CD4-positive, alpha-beta memory T cell (primary cell): ENCODE data around the gene CNOT9. TPM values are rescaled to one million over a fixed set of nuclear protein-coding genes. Genes with fewer than 3 reads are reported as not detected.
"Not testable (repeated sequence)": the region's sequence is repeated elsewhere in the genome, so short reads cannot be mapped to it uniquely, and the experiment has no call there.

Experiments
- CTCF ChIA-PET: fragments of 350-600 bp; sonication (Branson Sonifier 250); formaldehyde crosslinking; loops from one replicate; lab custom pipeline; 2021; ENCODE audit warnings: inconsistent platforms; ENCODE audit not compliant: partially characterized antibody; lab: Charles Lee
- POLR2A ChIA-PET: fragments of 350-600 bp; sonication (Branson Sonifier 250); formaldehyde crosslinking; loops from one replicate; lab custom pipeline; 2021; ENCODE audit not compliant: partially characterized antibody; lab: Charles Lee
- DNase-seq, 5 donors: peaks; one replicate each; pipeline versions ENCODE4 v3.0.0 to v3.0.0-alpha.2; 2020 to 2022; ENCODE audit warnings: mixed read lengths in 1 of 5
- H3K27ac ChIP-seq: one replicate; pipeline ENCODE4 v1.7.0; 2013; ENCODE audit warnings: low read depth, low read length
- H3K27me3 ChIP-seq: 2 replicates; pipeline ENCODE4 v1.7.0; 2013; ENCODE audit warnings: mild to moderate bottlenecking, low read length, moderate library complexity; ENCODE audit not compliant: insufficient read depth
- H3K36me3 ChIP-seq: 2 replicates; pipeline ENCODE4 v1.7.0; 2013; ENCODE audit warnings: mild to moderate bottlenecking, low read length, moderate library complexity; ENCODE audit not compliant: insufficient read depth
- H3K4me1 ChIP-seq: 2 replicates; pipeline ENCODE4 v1.7.0; 2013; ENCODE audit warnings: mild to moderate bottlenecking, low read length, moderate library complexity; ENCODE audit not compliant: insufficient read depth
- H3K4me3 ChIP-seq, 2 donors: one replicate each; pipeline ENCODE4 v1.7.0; 2013; ENCODE audit warnings: low read length in 2 of 2, mild to moderate bottlenecking in 1 of 2
- H3K9me3 ChIP-seq, 2 donors: one replicate each; pipeline ENCODE4 v1.7.0; 2013; ENCODE audit warnings: low read length in 2 of 2, control low read depth in 1 of 2; ENCODE audit not compliant: control insufficient read depth in 1 of 2
- H3K27ac Mint-ChIP-seq, 7 donors: one replicate each; pipeline ENCODE4 v1.8.0; 2020 to 2021; ENCODE audit warnings: mixed read lengths in 7 of 7, mild to moderate bottlenecking in 6 of 7, inconsistent platforms in 3 of 7, moderate library complexity in 3 of 7
- H3K27me3 Mint-ChIP-seq, 2 donors: one replicate each; pipeline ENCODE4 v1.8.0; 2020 to 2021; ENCODE audit warnings: mixed read lengths in 2 of 2
- H3K36me3 Mint-ChIP-seq, 2 donors: one replicate each; pipeline ENCODE4 v1.8.0; 2020 to 2021; ENCODE audit warnings: mixed read lengths in 2 of 2, inconsistent platforms in 1 of 2, mild to moderate bottlenecking in 1 of 2
- H3K4me1 Mint-ChIP-seq, 4 donors: one replicate each; pipeline ENCODE4 v1.8.0; 2020 to 2021; ENCODE audit warnings: mixed read lengths in 4 of 4, mild to moderate bottlenecking in 1 of 4
- H3K4me3 Mint-ChIP-seq, 8 donors: one replicate each; pipeline ENCODE4 v1.8.0; 2020 to 2021; ENCODE audit warnings: mixed read lengths in 8 of 8, mild to moderate bottlenecking in 7 of 8, moderate library complexity in 6 of 8, inconsistent platforms in 3 of 8
- H3K9me3 Mint-ChIP-seq, 8 donors: one replicate each; pipeline ENCODE4 v1.8.0; 2020 to 2021; ENCODE audit warnings: mixed read lengths in 8 of 8, mild to moderate bottlenecking in 5 of 8, inconsistent platforms in 3 of 8, moderate library complexity in 1 of 8
- intact Hi-C: fragments of 100-400 bp; cut with micrococcal nuclease; formaldehyde crosslinking; loops from one replicate; pipeline ENCODE4 v1.15.1; 2023
- polyA plus RNA-seq, 2 donors: library from polyadenylated mRNA; unstranded; fragments of 300-500 nt; fragmentation: Illumina TruSeq; gene quantifications; one replicate each; pipeline ENCODE4 v1.2.3, GENCODE V29; 2021
- total RNA-seq, 2 experiments: library from RNA; stranded (reverse); gene quantifications; one replicate each; pipeline ENCODE4 v1.2.3, GENCODE V29; 2021

CNOT9 gene
- 10 to 100 TPM; 53.9 to 58.0 TPM for total RNA-seq
- 10 to 100 TPM; 19.4 to 22.9 TPM for polyA plus RNA-seq

GRCh38 chr2:218568190-218569037 lies at the start of gene CNOT9, which contains the start of gene USP37:
CNOT9 (plus strand) TSS chr2:218568839; CDS start chr2:218568955, 116 bp downstream.
USP37 (minus strand) TSS chr2:218568351; CDS start chr2:218558653, 9,698 bp downstream.
- intact Hi-C loops: loop anchor here (1.0 to 10.0 kb wide), 13 partner anchors 8 to 820 kb away; partner anchors contain the start of genes AAMP, ARPC2, BCS1L and PNKD
- no peaks in the 10 kb centered on the region for H3K27me3 Mint-ChIP-seq
- no peaks in the 10 kb centered on the region for H3K9me3 Mint-ChIP-seq
- Histone ChIP-seq H3K4me1 (peaks cover 43% of the 10 kb centered on the region), H3K9me3 (no peaks in the 10 kb centered on the region), H3K27me3 (no peaks in the 10 kb centered on the region), H3K36me3 (peaks cover 8% of the 10 kb centered on the region), H3K4me3 (peak within 1 kb of the TSS; percentile 67 to 84), H3K27ac (peak within 1 kb of the TSS; percentile 99)
- H3K4me1 Mint-ChIP-seq: peaks cover 48 to 78% (median 57%) of the 10 kb centered on the region in 4 donors
- H3K4me3 Mint-ChIP-seq: peak within 1 kb of the TSS; percentile 90 to 99 (median 97)
- DNase-seq: peak; percentile 99 to 100 (median 100)
- peaks cover 12 to 56% of the 10 kb centered on the region in 2 donors for H3K36me3 Mint-ChIP-seq
- CTCF ChIA-PET: interaction anchor here (1.2 kb wide), 1 partner anchor 90 kb away, joined by 5 read pairs; no protein-coding TSS in a partner anchor
- POLR2A ChIA-PET: interaction anchor here (0.7 to 1.5 kb wide), 6 partner anchors 23 to 298 kb away, joined by 3 to 7 read pairs (median 3); partner anchors contain the start of genes AAMP, BCS1L, PNKD and RNF25
- peak within 1 kb of the TSS; percentile 96 to 100 (median 100) for H3K27ac Mint-ChIP-seq

GRCh38 chr2:218518876-218519275 lies 49.8 kb upstream of the CNOT9 start:
- H3K4me1 ChIP-seq: no peaks in the 10 kb centered on the region
- peak overlapping the region in 3 of 7 donors; percentile 16 to 43 (median 38) for H3K27ac Mint-ChIP-seq
- intact Hi-C loops: no loop called here
- H3K4me1 Mint-ChIP-seq: peaks cover 0 to 26% (median 9%) of the 10 kb centered on the region in 4 donors
- H3K4me3 Mint-ChIP-seq: no peak overlapping the region
- CTCF ChIA-PET: interaction anchor here (1.5 kb wide), 1 partner anchor 10 kb away, joined by 3 read pairs; no protein-coding TSS in a partner anchor
- peaks cover 16 to 26% of the 10 kb centered on the region in 2 donors for H3K36me3 Mint-ChIP-seq
- no peak for DNase-seq
- POLR2A ChIA-PET: no interaction called here
- H3K36me3 ChIP-seq: no peaks in the 10 kb centered on the region
- no peaks in the 10 kb centered on the region for H3K27me3 Mint-ChIP-seq
- H3K27me3 ChIP-seq: no peaks in the 10 kb centered on the region
- no peaks in the 10 kb centered on the region for H3K9me3 ChIP-seq
- no peak overlapping the region for H3K4me3 ChIP-seq
- no peak overlapping the region for H3K27ac ChIP-seq
- H3K9me3 Mint-ChIP-seq: no peaks in the 10 kb centered on the region

GRCh38 chr2:218523651-218524050 lies 45.0 kb upstream of the CNOT9 start:
- Mint-ChIP-seq H3K36me3 (peaks cover 45 to 50% of the 10 kb centered on the region in 2 donors), H3K27me3 (no peaks in the 10 kb centered on the region), H3K9me3 (no peaks in the 10 kb centered on the region), H3K4me3 (no peak overlapping the region), H3K27ac (no peak overlapping the region), H3K4me1 (peaks cover 0 to 4% (median 2%) of the 10 kb centered on the region in 4 donors)
- Histone ChIP-seq H3K27ac (no peak overlapping the region), H3K9me3 (no peaks in the 10 kb centered on the region), H3K36me3 (peaks cover 9% of the 10 kb centered on the region), H3K27me3 (no peaks in the 10 kb centered on the region), H3K4me1 (no peaks in the 10 kb centered on the region), H3K4me3 (no peak overlapping the region)
- CTCF ChIA-PET: no interaction called here
- DNase-seq: no peak
- POLR2A ChIA-PET: no interaction called here
- intact Hi-C loops: no loop called here

- peaks cover 69 to 72% of the 10 kb centered on the region in 2 donors for H3K36me3 Mint-ChIP-seq
- H3K27ac Mint-ChIP-seq, H3K9me3 ChIP-seq, H3K4me1 ChIP-seq, H3K4me3 Mint-ChIP-seq, H3K27me3 ChIP-seq, H3K4me3 ChIP-seq, H3K4me1 Mint-ChIP-seq, H3K27ac ChIP-seq, intact Hi-C loops, H3K27me3 Mint-ChIP-seq, H3K9me3 Mint-ChIP-seq, DNase-seq: not testable (repeated sequence)
- CTCF ChIA-PET: interaction anchor here (0.5 to 1.0 kb wide), 3 partner anchors 10 to 177 kb away, joined by 3 to 5 read pairs (median 5); no protein-coding TSS in a partner anchor
- POLR2A ChIA-PET: interaction anchor here (1.1 kb wide), 1 partner anchor 131 kb away, joined by 3 read pairs; no protein-coding TSS in a partner anchor
- peaks cover 37% of the 10 kb centered on the region for H3K36me3 ChIP-seq
These were observed 40.2 kb upstream of the CNOT9 start for GRCh38 chr2:218528409-218528808.

- Histone ChIP-seq H3K4me1 (no peaks in the 10 kb centered on the region), H3K4me3 (no peak overlapping the region), H3K27me3 (no peaks in the 10 kb centered on the region), H3K27ac (no peak overlapping the region), H3K9me3 (no peaks in the 10 kb centered on the region), H3K36me3 (peaks cover 39% of the 10 kb centered on the region)
- no peaks in the 10 kb centered on the region for H3K27me3 Mint-ChIP-seq
- H3K4me3 Mint-ChIP-seq: no peak overlapping the region
- no peak overlapping the region for H3K27ac Mint-ChIP-seq
- no peak for DNase-seq
- ChIA-PET CTCF (no interaction called here), POLR2A (no interaction called here)
- intact Hi-C loops: no loop called here
- peaks cover 63 to 69% of the 10 kb centered on the region in 2 donors for H3K36me3 Mint-ChIP-seq
- H3K9me3 Mint-ChIP-seq: no peaks in the 10 kb centered on the region
- H3K4me1 Mint-ChIP-seq: no peaks in the 10 kb centered on the region
These were observed 38.6 kb upstream of the CNOT9 start for GRCh38 chr2:218529990-218530389.

GRCh38 chr2:218536804-218537494 lies 31.7 kb upstream of the CNOT9 start:
- peaks cover 50 to 60% of the 10 kb centered on the region in 2 donors for H3K36me3 Mint-ChIP-seq
- H3K4me1 Mint-ChIP-seq: peaks cover 0 to 4% (median 2%) of the 10 kb centered on the region in 4 donors

More at GRCh38 chr2:218536804-218537494, 31.7 kb upstream of the CNOT9 start:
- intact Hi-C loops: no loop called here
- ChIA-PET CTCF (no interaction called here), POLR2A (no interaction called here)
- DNase-seq: no peak
- H3K27ac ChIP-seq: no peak overlapping the region
- Mint-ChIP-seq H3K27ac (peak overlapping the region in 1 of 7 donors; percentile 6), H3K9me3 (no peaks in the 10 kb centered on the region), H3K4me3 (no peak overlapping the region), H3K27me3 (no peaks in the 10 kb centered on the region)
- no peaks in the 10 kb centered on the region for H3K4me1 ChIP-seq
- H3K27me3 ChIP-seq: no peaks in the 10 kb centered on the region
- no peaks in the 10 kb centered on the region for H3K9me3 ChIP-seq
- no peak overlapping the region for H3K4me3 ChIP-seq
- H3K36me3 ChIP-seq: peaks cover 33% of the 10 kb centered on the region
